GM19463 (cell line): ENCODE data around the gene GSX2.
"Not testable (repeated sequence)": the region's sequence is repeated elsewhere in the genome, so short reads cannot be mapped to it uniquely, and the experiment has no call there.

Experiments used
- ATAC-seq: cut with Tn5 transposase; IDR thresholded peaks from one replicate; pipeline ENCODE4 v1.9.1; 2021; ENCODE audit warnings: mild to moderate bottlenecking, moderate library complexity; ENCODE audit not compliant: unreplicated experiment

Gene GSX2

DNA sequence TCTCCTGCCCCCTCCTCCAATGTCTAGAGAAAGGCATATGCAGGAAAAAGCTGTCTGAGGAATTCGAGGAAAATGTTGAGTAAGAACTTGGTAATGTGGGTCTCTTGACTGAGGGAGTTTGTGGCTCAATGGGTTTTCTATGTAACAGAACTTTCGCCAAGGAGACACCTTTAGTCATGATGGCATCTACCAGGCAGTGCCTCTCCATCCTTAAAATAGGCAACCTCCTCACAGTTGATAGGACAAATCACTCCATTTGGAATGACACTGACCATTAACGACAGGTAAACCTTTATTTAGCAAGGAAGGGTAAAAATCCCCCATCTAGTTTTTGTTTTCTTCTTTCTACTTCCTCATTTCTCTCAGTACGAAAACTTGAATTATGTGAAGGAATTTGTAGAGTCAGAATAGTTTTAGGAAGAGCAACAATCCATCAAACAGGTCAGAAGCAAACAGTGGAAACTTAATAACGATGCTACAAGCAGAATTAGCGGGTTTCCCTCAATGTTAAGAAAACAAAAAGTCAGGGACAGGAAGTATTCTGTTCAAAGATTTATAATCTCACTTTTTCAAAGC is 2.7 kb downstream of the GSX2 start:
- no peak for ATAC-seq

GRCh38 chr4:54103190-54103574 is 3.2 kb downstream of the GSX2 start:
- ATAC-seq, result no peak

- peak; percentile 26 for ATAC-seq
Measured at GRCh38 chr4:54104907-54105306, 4.9 kb downstream of the GSX2 start.

- ATAC-seq, result no peak
Measured at GRCh38 chr4:54107951-54108748, 8.2 kb downstream of the GSX2 start.

DNA sequence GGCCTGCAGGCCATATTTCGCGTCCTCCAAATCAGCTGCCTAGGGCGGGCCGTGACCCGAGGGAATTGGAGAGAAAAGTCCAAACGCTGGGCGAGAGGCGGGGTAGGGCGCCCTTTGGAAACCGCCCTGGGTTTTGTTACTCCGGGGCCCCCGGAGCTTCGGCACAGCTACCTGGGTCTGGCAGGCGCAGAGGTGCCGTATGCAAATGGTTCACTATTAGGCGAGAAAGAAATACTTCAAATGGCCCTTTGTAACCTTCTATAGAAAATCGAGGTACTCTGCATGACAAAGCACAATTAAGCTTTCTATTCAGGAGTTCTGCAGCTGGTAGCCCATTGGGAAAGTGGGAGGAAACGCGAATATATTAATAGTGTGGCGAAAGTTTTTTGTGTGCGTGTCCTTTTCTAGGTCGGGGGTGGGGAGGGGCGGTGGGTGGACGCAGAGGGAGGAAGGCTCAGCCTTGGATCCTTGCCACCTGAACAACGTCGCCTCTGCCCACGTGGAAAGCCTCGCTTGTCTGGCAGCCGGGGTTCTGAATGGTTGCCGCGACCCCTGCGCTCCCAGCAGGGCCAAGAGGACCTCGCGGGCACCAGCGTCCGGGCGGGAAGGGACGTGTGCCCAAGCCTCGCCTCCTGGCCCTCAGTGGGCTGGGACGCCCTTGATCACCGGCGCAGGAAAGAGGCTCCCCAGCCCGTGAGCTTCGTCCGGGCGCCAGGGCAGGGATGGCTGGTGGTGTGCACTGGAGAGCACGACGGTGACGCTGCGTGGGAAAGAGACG is 9.5 kb downstream of the GSX2 start:
- no peak for ATAC-seq

DNA sequence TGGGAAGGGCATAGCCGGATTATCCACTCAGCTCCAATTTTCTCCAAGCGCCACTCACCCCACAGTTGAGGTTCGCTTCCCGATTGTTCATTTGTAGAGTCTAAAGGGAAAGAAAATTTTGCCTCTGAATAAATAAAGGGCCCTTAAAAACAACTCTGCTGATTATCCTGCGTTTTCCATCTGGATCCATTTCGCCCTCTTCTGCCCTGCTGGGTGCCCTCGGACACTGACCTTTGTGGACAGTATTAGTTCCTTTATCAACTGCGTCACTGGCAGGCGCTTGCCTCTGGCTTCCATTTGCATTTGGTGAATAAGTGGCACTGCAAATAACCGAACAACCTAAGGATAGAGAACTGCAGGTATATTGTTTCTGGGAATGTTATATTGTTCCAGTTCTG is 10.1 kb downstream of the GSX2 start:
- ATAC-seq, result no peak

DNA sequence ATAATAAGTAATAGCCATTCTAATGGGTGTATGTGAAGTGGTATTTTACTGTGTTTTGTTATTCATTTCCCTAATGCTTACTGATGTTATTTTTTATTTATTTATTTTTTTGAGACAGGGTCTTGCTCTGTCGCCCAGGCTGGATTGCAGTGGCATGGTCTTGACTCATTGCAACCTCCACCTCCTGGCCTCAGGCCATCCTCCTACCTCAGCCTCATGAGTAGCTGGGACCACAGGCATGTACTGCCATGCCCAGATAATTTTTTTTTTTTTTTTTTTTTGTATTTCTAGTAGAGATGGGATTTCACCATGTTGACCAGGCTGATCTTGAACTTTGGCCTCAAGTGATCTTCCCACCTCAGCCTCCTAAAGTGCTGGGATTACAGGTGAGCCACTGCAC is 13.2 kb downstream of the GSX2 start:
- ATAC-seq, result not testable (repeated sequence)

GRCh38 chr4:54116246-54116645 is 16.3 kb downstream of the GSX2 start:
- not testable (repeated sequence) for ATAC-seq

- no peak for ATAC-seq
Measured at GRCh38 chr4:54118850-54119589, 19.1 kb downstream of the GSX2 start.

DNA sequence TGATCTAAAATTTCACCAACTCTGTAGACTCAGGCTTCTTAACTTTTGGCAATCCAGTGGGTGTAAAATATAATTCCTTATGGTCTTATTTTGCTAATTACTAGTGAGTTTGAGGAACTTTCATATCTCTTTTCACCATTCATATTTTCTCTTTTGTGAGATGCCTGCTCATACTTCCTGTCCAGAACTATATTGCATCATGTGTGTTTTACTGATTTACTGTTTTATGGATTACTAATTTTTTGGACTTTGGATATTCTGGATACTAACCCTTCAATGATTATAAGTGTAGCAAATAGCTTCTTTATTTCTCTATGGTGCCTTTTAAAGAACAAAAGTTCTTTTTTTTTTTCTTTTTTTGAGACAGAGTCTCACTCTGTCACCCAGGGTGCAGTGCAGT is 20.6 kb downstream of the GSX2 start:
- ATAC-seq, result no peak

DNA sequence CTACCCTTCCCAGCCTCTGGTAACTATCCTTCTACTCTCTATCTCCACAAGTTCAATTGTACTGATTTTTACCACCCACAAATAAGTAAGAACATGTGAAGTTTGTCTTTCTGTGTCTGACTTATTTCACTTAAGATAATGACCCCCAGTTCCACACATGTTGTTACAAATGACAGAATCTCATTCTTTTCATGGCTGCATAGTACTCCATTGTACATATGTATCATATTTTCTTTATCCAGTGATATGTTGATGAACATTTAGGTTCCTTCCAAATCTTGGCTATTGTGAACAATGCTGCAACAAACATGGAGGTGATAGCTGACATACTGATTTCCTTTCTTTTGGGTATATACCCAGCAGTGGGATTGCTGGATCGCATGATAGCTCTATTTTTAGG is 27.7 kb downstream of the GSX2 start:
- ATAC-seq, result no peak

- ATAC-seq, result not testable (repeated sequence)
Measured at GRCh38 chr4:54128694-54129093, 28.7 kb downstream of the GSX2 start.

DNA sequence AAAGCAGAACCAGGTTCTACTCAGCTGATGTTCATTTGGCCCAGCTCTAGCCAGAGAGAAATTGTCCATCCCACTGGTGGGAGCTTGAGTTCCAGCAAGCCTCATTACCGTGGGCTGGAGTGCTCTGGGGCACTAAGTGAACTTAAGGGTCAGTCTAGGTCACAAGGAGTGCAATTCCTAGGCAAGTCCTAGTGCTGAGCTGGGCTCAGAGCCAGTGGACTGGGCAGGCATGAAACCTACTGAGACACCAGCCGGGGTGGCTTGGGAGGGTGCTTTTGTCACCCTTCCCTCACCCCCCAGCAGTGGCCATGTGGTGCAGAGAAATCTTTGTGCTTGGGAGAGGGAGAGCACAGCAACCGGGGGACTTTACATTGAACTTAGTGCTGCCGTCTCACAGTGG is 39.4 kb downstream of the GSX2 start:
- ATAC-seq, result no peak

DNA sequence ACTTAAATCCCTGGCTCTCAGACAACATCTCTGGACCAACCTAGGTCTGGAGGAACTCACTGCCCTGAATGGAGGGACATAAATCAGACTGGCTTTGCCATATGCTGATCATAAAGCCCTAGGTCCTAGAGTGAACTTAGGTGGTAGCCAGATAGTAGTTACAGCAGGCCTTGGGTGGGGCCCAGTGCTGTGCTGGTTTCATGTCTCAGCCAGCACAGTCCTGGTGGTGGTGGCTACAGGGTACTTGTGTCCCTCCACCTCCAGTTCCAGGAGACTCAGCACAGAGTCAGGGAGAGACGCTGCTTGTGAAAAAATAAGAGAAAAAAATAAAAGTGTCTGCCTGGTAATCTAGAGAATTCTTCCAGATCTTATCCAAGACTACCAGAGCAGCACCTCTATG is 40.3 kb downstream of the GSX2 start:
- no peak for ATAC-seq

DNA sequence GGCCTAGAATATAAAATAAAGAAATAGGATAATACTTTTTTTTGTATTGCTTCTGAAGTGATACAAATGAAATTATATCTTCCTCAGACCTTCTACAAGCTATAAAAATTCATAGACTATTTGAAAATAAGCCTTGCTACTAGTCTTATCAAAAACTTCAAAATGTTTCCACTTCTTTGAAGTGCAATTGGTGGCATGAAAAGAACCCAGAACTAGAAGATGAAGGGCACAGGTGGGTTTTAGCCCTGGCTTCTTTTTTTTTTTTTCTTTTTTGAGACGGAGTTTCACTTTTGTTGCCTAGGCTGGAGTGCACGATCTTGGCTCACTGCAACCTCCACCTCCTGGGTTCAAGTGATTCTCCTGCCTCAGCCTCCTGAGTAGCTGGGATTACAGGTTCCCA is 44.2 kb downstream of the GSX2 start:
- ATAC-seq, result no peak

DNA sequence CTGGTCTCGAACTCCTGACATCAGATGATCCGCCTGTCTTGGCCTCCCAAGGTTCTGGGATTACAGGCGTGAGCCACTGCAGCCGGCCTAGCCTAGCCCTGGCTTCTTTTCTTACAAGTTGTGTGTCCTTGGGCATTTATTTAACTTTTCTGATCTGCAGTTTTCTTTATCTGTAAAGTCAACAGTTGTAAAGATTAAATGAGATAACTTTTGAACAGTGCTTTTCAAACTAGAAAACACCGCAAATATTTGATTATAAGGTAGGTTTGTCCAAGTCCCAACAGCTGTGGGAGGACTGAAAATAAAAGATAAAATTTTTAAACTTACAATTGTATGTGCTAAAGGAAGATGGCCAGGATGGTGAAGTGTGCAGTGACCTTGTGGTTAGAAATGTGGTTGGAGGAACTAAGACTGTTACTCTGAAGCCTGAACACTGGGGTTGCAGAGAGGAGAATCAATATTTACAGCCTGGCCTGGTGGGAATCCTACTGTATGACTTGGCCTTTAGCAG is 44.8 kb downstream of the GSX2 start:
- ATAC-seq, result no peak

DNA sequence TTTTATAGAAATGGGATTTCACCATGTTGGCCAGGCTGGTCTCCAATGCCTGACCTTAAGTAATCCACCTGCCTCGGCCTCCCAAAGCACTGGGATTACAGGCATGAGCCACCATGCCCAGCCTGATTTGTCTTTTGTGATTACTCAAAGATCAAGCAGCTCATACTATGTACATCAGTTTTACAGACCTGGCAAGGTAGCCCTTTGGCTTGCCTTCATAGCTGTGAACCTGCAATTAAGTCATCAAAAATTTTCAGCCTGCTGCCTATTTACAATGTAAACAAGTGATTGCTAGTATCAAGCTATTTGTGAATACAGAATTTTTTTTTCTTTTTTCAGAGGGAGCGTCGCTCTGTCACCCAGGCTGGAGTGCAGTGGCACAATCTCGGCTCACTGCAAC is 46.2 kb downstream of the GSX2 start:
- no peak for ATAC-seq

GRCh38 chr4:54149323-54149722 is 49.4 kb downstream of the GSX2 start:
- ATAC-seq, result no peak
